ENCODE data around the gene SH3RF3. TPM values are rescaled to one million over a fixed set of nuclear protein-coding genes. Genes with fewer than 3 reads are reported as not detected.

Gene SH3RF3
- polyA plus RNA-seq, 1 of the 3 experiments (the other 2 are of a cell fraction) = 1.9 TPM

- Histone ChIP-seq H3K9me2 (no peaks in the 10 kb centered on the region), H4K20me1 (ENCODE audit: insufficient read depth) (no peaks in the 10 kb centered on the region), H3K9ac (no peak overlapping the region), H3F3A (replicated peaks; ENCODE audit: insufficient read depth) (no peaks in the 10 kb centered on the region), H3K27ac (ENCODE audit: low read depth in 2 of 2, low read length in 1 of 2) (no peak overlapping the region), H2AFZ (ENCODE audit: low read depth) (no peak overlapping the region), H3K4me1 (ENCODE audit: control insufficient read depth in 1 of 2, insufficient read depth in 2 of 2, low read depth in 1 of 2, low read length in 1 of 2) (peaks cover 0 to 4% of the 10 kb centered on the region in 2 experiments; a peak in 1 of 4 replicates), H3K4me3 (ENCODE audit: low read depth in 2 of 2, low read length in 1 of 2) (no peak overlapping the region), H3K4me2 (no peak overlapping the region), H3K79me2 (ENCODE audit: insufficient read depth) (no peaks in the 10 kb centered on the region), H3K9me3 (no peaks in the 10 kb centered on the region), H3K27me3 (ENCODE audit: insufficient read depth) (no peaks in the 10 kb centered on the region), H3K36me3 (replicated peaks in 1 of 2; ENCODE audit: control insufficient read depth in 1 of 2, insufficient read depth in 2 of 2, low read length in 1 of 2) (peaks cover 4 to 7% of the 10 kb centered on the region in 2 experiments)
- WGBS (ENCODE audit: low lambda C conversion rate) = 77% methylated on average over 6 of the region's 7 CpGs
- CTCF ChIA-PET = no interaction called here
- DNase-seq = no peak
- no peak for TF ChIP-seq CHD2 (IDR thresholded peaks at IDR 0.05; ENCODE audit: low read length, partially characterized antibody)
- POLR2A ChIA-PET = no interaction called here
These were observed 247.1 kb downstream of the SH3RF3 start for GRCh38 chr2:109376115-109376514.

- Histone ChIP-seq H4K20me1 (ENCODE audit: insufficient read depth) (0 out of 2 replicates have a peak, but pooled peaks cover under 1% of the 10 kb centered on the region), H3K9me3 (no peaks in the 10 kb centered on the region), H3K27me3 (ENCODE audit: insufficient read depth) (no peaks in the 10 kb centered on the region), H3K4me3 (ENCODE audit: low read depth in 2 of 2, low read length in 1 of 2) (no peak overlapping the region), H3K79me2 (ENCODE audit: insufficient read depth) (no peaks in the 10 kb centered on the region), H3K9me2 (no peaks in the 10 kb centered on the region), H3K27ac (ENCODE audit: low read depth in 2 of 2, low read length in 1 of 2) (no peak overlapping the region), H3K4me2 (no peak overlapping the region), H3K36me3 (replicated peaks in 1 of 2; ENCODE audit: control insufficient read depth in 1 of 2, insufficient read depth in 2 of 2, low read length in 1 of 2) (peaks cover 4 to 7% of the 10 kb centered on the region in 2 experiments), H3F3A (replicated peaks; ENCODE audit: insufficient read depth) (no peaks in the 10 kb centered on the region), H3K4me1 (ENCODE audit: control insufficient read depth in 1 of 2, insufficient read depth in 2 of 2, low read depth in 1 of 2, low read length in 1 of 2) (peaks cover 0 to 8% of the 10 kb centered on the region in 2 experiments; a peak in 1 of 4 replicates), H3K9ac (no peak overlapping the region), H2AFZ (ENCODE audit: low read depth) (no peak overlapping the region)
- 76% methylated on average over 13 of the region's 13 CpGs for WGBS (ENCODE audit: low lambda C conversion rate)
- CTCF ChIA-PET = no interaction called here
- POLR2A ChIA-PET = no interaction called here
- TF ChIP-seq MXI1 (IDR thresholded peaks at IDR 0.05; ENCODE audit: low read depth, low read length) (no peak), SIN3A (IDR thresholded peaks at IDR 0.05; ENCODE audit: borderline replicate concordance, low read depth, low read length) (no peak), RAD21 (IDR thresholded peaks at IDR 0.05; ENCODE audit: low read length) (no peak), NFIC (IDR thresholded peaks at IDR 0.05; ENCODE audit: borderline replicate concordance) (no peak), NRF1 (IDR thresholded peaks at IDR 0.05; ENCODE audit: low read depth, low read length) (no peak), RXRA (IDR thresholded peaks at IDR 0.05; ENCODE audit: borderline replicate concordance, low read depth) (no peak), GABPA (IDR thresholded peaks at IDR 0.05; ENCODE audit: low read depth) (no peak), MEF2A (IDR thresholded peaks at IDR 0.05; ENCODE audit: borderline replicate concordance, low read depth) (no peak), MAX (IDR thresholded peaks at IDR 0.05; ENCODE audit: low read depth) (no peak), FOXM1 (IDR thresholded peaks at IDR 0.05; ENCODE audit: low read depth) (no peak), USF1 (IDR thresholded peaks at IDR 0.05; ENCODE audit: borderline replicate concordance, low read depth) (no peak), JUND (IDR thresholded peaks at IDR 0.05) (no peak), CHD2 (IDR thresholded peaks at IDR 0.05; ENCODE audit: low read length, partially characterized antibody) (no peak)
- DNase-seq = no peak
These were observed 247.9 kb downstream of the SH3RF3 start for GRCh38 chr2:109376796-109377495.

Data from SK-N-SH (cell line).